WTC11 (cell line): Measurements from ENCODE around the gene LYAR.

Source experiments
- CBFB ChIP-seq: sonication (generic); formaldehyde crosslinking; IDR thresholded peaks from 2 replicates; pipeline ENCODE4 v1.8.1; 2022; ENCODE audit warnings: mild to moderate bottlenecking, low read depth, missing genetic modification reagents
- CREB1 ChIP-seq: sonication (generic); formaldehyde crosslinking; IDR thresholded peaks from 2 replicates; pipeline ENCODE4 v1.8.0; 2023; ENCODE audit warnings: mild to moderate bottlenecking, missing genetic modification reagents
- CREM ChIP-seq: sonication (generic); formaldehyde crosslinking; IDR thresholded peaks from 2 replicates; pipeline ENCODE4 v1.8.1; 2022; ENCODE audit warnings: mild to moderate bottlenecking, missing genetic modification reagents, moderate library complexity
- CTCF ChIP-seq: fragments of 200-600 bp; IDR thresholded peaks from 2 replicates; pipeline ENCODE4 v1.8.0; 2022; ENCODE audit warnings: antibody characterized with exemption
- FOXJ3 ChIP-seq: sonication (generic); formaldehyde crosslinking; IDR thresholded peaks from 2 replicates; pipeline ENCODE4 v1.9.0; 2021; ENCODE audit warnings: missing genetic modification reagents, mild to moderate bottlenecking, borderline replicate concordance
- NR3C1 ChIP-seq: sonication (generic); formaldehyde crosslinking; conservative IDR thresholded peaks from 2 replicates; pipeline ENCODE4 v1.8.1; 2023; ENCODE audit warnings: low read depth, mild to moderate bottlenecking, missing genetic modification reagents
- ZNF281 ChIP-seq: sonication (generic); formaldehyde crosslinking; IDR thresholded peaks from 2 replicates; pipeline ENCODE4 v1.8.0; 2023; ENCODE audit warnings: mild to moderate bottlenecking, missing genetic modification reagents
- ZNF423 ChIP-seq: fragments of 250-450 bp; sonication (Bioruptor Pico); IDR thresholded peaks from 2 replicates; pipeline ENCODE4 v2.1.2; 2022; ENCODE audit warnings: mild to moderate bottlenecking, moderate library complexity
- ZNF512 ChIP-seq: sonication (generic); formaldehyde crosslinking; IDR thresholded peaks from 2 replicates; pipeline ENCODE4 v1.8.1; 2022; ENCODE audit warnings: missing genetic modification reagents, borderline replicate concordance
- TF ChIP-seq, protein P1 (sequence below): sonication (generic); formaldehyde crosslinking; IDR thresholded peaks from 2 replicates; pipeline ENCODE4 v1.8.1; 2023; ENCODE audit warnings: mild to moderate bottlenecking, missing genetic modification reagents, moderate library complexity

DNA sequence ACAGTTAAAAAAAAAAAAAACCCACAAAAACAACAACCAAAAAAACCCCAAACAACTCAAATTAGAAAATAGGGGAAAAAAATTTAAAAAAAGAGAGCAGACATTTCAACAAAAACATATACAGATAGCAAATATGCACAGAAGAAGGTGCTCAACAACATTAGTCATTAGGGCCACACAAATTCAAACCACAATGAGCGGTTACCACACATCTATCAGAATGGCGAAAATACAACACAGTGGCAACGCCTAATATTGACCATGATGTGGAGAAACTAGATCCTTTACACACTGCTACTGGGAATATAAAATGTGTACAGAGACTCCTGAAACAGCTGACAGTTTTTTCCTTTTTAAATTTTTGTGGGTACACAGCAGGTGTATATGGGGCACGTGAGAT is 19.4 kb downstream of the LYAR start:
- TF ChIP-seq FOXJ3 (CRISPR knock-in tag): no peak
- TF ChIP-seq ZNF423: no peak
- TF ChIP-seq CREB1: no peak
- TF ChIP-seq CBFB: no peak
- TF ChIP-seq ZNF512 (CRISPR knock-in tag): no peak
- TF ChIP-seq, protein P1, sequence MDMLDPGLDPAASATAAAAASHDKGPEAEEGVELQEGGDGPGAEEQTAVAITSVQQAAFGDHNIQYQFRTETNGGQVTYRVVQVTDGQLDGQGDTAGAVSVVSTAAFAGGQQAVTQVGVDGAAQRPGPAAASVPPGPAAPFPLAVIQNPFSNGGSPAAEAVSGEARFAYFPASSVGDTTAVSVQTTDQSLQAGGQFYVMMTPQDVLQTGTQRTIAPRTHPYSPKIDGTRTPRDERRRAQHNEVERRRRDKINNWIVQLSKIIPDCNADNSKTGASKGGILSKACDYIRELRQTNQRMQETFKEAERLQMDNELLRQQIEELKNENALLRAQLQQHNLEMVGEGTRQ: no peak
- TF ChIP-seq ZNF281 (CRISPR knock-in tag): no peak
- TF ChIP-seq NR3C1 (CRISPR knock-in tag): no peak
- TF ChIP-seq CTCF: no peak
- no peak for TF ChIP-seq CREM
